GM12873 (cell line): Measurements from ENCODE around the gene LIPT1.

Experiments
- TF ChIP-seq, protein P1 (sequence below): IDR thresholded peaks from 2 replicates; pipeline ENCODE4 v1.5.1; 2012; ENCODE audit warnings: low read depth, mild to moderate bottlenecking, moderate library complexity, low read length, control low read depth; ENCODE audit not compliant: insufficient read depth; ENCODE audit errors: missing control alignments

LIPT1 gene

DNA sequence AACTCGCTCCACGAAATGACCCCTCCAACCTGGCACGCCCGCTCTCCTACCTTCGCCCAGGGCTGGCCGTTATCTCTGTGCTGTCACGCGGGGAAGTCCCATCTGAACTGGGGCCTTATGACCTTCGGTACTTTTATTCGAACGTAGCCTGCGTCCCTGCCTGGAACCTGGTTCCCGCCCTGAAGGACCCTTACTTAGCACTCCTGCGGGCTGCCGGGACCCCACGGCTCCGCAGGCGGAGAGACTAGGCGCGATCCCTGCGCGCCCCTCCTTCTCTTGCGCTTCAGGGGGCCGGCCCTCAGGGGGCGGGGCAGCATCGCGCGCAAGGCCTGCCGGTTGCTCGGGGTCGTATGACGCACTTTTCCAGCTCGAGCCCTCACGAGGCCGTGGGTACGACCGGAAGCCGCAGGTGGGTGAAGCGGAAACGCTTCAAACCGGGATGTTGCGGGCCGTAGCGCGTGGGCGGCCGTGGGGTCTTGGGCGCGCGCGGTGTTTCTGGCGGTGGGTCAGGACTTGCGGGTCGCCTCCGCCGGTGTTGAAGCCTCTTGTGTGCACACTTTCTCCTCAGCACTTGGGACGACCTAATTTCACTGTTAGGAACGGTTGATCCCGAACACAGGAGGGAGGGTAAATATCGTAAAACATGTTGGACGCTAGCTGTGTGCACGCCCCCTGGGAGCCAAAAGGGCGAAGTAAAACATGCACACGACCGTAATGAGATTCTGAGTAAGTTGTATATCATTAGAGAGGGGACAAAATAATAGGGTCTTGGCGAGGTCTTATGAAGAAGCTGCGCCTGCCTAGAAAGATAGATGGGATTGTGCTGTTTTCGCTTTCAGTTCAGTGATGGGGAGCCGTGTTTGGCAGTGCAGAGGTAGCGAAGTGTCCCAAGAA is at the start of gene LIPT1, which contains the start of gene TSGA10:
Gene LIPT1, plus strand, starts transcription at position 325 of the 894 bp plus-strand sequence. CDS start 6,991 bp downstream, outside the sequence.
Gene TSGA10, minus strand, starts transcription at position 300 of the 894 bp plus-strand sequence. CDS start 45,503 bp downstream, outside the sequence.
- TF ChIP-seq, protein P1, sequence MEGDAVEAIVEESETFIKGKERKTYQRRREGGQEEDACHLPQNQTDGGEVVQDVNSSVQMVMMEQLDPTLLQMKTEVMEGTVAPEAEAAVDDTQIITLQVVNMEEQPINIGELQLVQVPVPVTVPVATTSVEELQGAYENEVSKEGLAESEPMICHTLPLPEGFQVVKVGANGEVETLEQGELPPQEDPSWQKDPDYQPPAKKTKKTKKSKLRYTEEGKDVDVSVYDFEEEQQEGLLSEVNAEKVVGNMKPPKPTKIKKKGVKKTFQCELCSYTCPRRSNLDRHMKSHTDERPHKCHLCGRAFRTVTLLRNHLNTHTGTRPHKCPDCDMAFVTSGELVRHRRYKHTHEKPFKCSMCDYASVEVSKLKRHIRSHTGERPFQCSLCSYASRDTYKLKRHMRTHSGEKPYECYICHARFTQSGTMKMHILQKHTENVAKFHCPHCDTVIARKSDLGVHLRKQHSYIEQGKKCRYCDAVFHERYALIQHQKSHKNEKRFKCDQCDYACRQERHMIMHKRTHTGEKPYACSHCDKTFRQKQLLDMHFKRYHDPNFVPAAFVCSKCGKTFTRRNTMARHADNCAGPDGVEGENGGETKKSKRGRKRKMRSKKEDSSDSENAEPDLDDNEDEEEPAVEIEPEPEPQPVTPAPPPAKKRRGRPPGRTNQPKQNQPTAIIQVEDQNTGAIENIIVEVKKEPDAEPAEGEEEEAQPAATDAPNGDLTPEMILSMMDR: peak; percentile 22

DNA sequence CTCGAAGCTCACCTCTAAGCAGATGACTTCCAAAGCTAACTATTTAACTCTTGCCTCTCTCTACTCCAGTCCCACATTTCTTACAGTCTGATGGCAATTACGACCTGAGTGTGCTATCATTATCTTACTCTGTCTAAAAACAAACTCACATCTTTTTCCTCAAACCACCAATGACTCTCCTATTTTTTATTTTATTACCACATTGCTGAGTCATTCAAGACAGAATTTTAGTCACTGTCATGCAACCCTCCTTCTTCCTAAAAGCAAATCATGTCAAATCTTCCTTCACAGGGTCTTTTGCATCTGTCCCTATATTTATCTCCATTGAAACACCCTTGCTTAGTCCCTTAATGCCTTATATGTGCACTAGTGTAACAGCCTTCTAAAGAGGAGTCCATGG is 47.9 kb upstream of the LIPT1 start:
- TF ChIP-seq, protein P1: no peak

DNA sequence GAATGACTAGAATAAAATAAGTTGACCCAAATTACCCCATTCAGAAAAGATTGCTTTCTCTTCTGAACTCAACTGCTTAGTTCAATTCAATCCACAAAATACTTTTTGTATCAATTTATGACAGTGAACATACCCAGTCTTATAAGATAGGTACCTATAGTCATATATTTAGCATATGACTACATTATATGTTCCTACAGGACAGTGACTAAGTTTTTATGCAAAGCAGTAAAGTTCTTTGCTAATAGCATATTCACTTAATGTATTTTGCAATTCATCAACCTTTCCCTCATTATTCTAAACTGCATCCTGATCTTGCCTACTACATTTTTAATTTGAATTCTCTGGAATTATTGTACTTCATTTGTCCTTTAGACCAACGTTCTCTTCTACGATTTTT is 43.5 kb upstream of the LIPT1 start:
- TF ChIP-seq, protein P1: no peak

DNA sequence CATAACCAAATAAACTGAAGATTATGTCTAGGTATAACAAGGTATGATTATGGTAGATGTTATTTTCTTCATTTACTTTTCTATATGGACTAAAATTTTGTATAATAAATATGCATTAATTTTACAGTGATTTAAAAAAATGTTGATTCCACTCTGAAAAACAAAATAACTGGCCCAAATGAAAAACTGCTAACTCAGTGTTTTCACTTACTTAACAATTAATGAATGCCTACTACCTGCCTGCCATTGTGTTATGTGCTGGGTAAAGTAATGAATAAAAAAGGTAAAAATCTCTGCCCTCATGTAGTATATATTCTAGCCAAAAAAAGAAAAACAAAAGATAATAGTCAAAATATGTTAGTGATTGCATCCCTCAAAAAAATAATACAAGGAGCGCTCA is 42.8 kb upstream of the LIPT1 start:
- TF ChIP-seq, protein P1: no peak

DNA sequence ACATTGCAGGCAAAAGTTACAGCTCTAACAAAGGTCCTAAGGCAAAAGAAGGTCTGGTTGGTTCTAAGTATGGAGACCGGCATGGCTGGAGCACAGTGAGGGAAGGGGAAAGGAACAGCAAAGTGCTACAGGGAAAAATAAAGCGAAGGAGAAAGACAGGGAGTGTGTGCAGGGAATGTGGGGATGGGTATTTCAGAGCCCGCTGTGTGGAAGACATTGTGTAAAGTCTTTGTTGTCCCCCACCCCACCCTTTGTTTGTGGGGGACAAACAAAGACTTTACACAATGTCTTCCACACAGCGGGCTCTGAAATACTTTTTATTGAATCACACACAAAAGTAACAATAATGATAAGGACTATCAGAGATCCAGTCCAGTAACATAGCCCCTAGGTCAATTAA is 42.1 kb upstream of the LIPT1 start:
- TF ChIP-seq, protein P1: no peak

DNA sequence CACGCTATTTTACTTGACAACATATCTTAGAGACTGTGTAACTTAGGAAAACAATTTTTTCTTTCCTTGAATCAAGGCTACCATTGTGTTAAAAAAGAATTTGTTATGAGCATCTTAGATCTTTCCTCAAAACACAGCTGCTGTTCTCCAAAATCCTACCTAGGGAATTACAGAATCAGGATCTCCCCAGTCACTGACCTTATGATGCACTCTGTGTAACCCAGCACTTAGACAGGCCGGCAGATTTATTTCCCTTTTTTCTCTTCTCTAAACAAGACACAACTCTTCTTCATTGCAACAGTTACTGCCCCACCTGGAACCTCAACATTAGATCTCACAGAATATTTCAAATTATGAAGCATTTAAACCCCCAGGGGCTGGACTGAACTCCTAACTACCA is 26.8 kb upstream of the LIPT1 start:
- TF ChIP-seq, protein P1: no peak

DNA sequence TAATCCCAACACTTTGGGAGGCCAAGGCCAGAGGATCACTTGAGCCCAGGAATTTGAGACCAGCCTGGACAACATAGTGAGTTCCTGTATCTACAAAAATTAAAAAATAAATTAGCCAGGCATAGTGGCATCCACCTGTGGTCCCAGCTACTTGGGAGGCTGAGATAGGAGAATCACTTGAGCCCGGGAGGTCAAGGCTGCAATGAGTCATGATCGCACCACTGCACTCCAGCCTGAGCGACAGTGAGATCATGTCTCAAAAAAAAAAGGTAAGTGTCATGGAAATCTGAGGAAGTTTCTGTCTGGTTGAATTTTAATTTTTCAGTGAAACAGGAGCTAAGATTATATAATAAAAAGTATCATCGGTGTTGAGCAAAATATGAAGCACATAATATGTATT is 15.8 kb upstream of the LIPT1 start:
- TF ChIP-seq, protein P1: no peak
